ENCODE measurements around the gene KMT2D.

DNA sequence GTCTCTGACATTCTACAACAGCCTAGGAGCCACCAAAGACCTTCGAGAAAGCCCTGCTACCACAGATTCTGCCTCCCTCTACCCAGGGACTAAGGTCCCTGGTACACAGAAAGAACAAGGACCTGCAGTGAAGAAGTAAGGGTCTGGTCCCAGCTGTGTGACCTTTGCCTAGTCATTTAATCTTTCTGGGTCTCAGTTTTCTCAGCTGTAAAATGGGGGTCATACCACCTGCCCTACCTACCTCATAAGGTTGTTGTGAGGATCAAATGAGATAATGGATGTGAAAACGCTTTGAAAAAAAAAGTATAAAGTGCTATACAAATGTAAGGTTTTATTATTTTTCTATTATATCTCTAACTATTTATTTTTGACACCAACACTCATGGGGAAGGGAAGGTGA lies 36.8 kb downstream of the KMT2D start:
- TF ChIP-seq, protein P1, sequence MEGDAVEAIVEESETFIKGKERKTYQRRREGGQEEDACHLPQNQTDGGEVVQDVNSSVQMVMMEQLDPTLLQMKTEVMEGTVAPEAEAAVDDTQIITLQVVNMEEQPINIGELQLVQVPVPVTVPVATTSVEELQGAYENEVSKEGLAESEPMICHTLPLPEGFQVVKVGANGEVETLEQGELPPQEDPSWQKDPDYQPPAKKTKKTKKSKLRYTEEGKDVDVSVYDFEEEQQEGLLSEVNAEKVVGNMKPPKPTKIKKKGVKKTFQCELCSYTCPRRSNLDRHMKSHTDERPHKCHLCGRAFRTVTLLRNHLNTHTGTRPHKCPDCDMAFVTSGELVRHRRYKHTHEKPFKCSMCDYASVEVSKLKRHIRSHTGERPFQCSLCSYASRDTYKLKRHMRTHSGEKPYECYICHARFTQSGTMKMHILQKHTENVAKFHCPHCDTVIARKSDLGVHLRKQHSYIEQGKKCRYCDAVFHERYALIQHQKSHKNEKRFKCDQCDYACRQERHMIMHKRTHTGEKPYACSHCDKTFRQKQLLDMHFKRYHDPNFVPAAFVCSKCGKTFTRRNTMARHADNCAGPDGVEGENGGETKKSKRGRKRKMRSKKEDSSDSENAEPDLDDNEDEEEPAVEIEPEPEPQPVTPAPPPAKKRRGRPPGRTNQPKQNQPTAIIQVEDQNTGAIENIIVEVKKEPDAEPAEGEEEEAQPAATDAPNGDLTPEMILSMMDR (IDR thresholded peaks at IDR 0.05; ENCODE audit: insufficient read depth, low read length), result no peak
- TF ChIP-seq, protein P2, sequence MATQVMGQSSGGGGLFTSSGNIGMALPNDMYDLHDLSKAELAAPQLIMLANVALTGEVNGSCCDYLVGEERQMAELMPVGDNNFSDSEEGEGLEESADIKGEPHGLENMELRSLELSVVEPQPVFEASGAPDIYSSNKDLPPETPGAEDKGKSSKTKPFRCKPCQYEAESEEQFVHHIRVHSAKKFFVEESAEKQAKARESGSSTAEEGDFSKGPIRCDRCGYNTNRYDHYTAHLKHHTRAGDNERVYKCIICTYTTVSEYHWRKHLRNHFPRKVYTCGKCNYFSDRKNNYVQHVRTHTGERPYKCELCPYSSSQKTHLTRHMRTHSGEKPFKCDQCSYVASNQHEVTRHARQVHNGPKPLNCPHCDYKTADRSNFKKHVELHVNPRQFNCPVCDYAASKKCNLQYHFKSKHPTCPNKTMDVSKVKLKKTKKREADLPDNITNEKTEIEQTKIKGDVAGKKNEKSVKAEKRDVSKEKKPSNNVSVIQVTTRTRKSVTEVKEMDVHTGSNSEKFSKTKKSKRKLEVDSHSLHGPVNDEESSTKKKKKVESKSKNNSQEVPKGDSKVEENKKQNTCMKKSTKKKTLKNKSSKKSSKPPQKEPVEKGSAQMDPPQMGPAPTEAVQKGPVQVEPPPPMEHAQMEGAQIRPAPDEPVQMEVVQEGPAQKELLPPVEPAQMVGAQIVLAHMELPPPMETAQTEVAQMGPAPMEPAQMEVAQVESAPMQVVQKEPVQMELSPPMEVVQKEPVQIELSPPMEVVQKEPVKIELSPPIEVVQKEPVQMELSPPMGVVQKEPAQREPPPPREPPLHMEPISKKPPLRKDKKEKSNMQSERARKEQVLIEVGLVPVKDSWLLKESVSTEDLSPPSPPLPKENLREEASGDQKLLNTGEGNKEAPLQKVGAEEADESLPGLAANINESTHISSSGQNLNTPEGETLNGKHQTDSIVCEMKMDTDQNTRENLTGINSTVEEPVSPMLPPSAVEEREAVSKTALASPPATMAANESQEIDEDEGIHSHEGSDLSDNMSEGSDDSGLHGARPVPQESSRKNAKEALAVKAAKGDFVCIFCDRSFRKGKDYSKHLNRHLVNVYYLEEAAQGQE (IDR thresholded peaks at IDR 0.05; ENCODE audit: insufficient replicate concordance, low read depth), result no peak
- TF ChIP-seq POLR2AphosphoS5 (IDR thresholded peaks at IDR 0.05; ENCODE audit: low read depth) (no peak), GABPA (IDR thresholded peaks at IDR 0.05; ENCODE audit: low read depth) (no peak), SPI1 (IDR thresholded peaks at IDR 0.05; ENCODE audit: borderline replicate concordance, low read depth) (no peak)

Measured in HL-60 (cell line).